ENCODE data around the gene ZRANB3.

Gene ZRANB3

DNA sequence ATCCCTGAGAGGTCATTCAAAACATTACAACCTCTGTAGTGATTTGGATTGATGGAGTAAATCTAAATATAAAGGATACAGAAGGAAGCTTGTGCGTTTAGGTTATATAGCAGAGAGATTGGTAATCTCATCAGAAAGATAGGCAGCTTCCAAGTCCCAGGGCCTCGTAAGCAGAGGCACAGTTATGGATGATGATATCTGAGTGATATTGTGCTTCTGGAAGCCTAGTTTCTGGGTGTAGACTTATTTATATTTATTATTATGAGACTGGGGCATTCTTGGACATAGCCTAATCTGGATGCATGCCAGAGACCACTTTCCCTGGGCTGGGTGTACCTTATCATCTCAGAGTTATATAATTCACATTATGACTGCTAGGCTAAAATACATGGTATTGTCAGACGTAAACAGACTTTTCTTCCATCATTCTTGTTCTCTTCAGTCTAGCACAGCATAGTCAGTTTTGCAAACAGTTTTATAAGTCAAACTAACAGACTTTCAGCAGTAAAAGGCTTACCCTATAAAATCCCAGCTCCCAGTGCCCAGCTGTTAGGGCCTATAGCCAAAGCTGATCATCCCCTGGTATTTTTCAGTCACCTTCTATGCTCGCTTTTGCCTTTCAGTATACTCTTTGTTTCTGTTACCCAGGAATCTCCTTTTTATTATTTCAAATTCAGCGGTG, 431.1 kb downstream of the ZRANB3 start:
- Histone ChIP-seq H3K4me1 (ENCODE audit: low read length) (no peaks in the 10 kb centered on the region), H4K20me1 (ENCODE audit: insufficient read depth, low read length) (no peaks in the 10 kb centered on the region), H3K36me3 (replicated peaks; ENCODE audit: low read depth, low read length) (peaks cover 23% of the 10 kb centered on the region), H3K4me3 (ENCODE audit: low read length) (no peak overlapping the region), H3K27me3 (ENCODE audit: low read depth, low read length) (no peaks in the 10 kb centered on the region), H2AFZ (ENCODE audit: low read depth, low read length) (no peak overlapping the region), H3K27ac (ENCODE audit: low read length) (no peak overlapping the region), H3K79me2 (ENCODE audit: low read length) (no peaks in the 10 kb centered on the region), H3K4me2 (ENCODE audit: low read length) (no peak overlapping the region), H3K9ac (ENCODE audit: low read length) (no peak overlapping the region), H3K9me3 (ENCODE audit: insufficient read depth, low read length) (no peaks in the 10 kb centered on the region; the same call in 1 of the 2 replicates)
- TF ChIP-seq EZH2phosphoT487 (IDR thresholded peaks at IDR 0.05; ENCODE audit: low read depth) = no peak
- TF ChIP-seq, protein P1, sequence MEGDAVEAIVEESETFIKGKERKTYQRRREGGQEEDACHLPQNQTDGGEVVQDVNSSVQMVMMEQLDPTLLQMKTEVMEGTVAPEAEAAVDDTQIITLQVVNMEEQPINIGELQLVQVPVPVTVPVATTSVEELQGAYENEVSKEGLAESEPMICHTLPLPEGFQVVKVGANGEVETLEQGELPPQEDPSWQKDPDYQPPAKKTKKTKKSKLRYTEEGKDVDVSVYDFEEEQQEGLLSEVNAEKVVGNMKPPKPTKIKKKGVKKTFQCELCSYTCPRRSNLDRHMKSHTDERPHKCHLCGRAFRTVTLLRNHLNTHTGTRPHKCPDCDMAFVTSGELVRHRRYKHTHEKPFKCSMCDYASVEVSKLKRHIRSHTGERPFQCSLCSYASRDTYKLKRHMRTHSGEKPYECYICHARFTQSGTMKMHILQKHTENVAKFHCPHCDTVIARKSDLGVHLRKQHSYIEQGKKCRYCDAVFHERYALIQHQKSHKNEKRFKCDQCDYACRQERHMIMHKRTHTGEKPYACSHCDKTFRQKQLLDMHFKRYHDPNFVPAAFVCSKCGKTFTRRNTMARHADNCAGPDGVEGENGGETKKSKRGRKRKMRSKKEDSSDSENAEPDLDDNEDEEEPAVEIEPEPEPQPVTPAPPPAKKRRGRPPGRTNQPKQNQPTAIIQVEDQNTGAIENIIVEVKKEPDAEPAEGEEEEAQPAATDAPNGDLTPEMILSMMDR (IDR thresholded peaks at IDR 0.05; ENCODE audit: low read depth, low read length) = no peak

DNA sequence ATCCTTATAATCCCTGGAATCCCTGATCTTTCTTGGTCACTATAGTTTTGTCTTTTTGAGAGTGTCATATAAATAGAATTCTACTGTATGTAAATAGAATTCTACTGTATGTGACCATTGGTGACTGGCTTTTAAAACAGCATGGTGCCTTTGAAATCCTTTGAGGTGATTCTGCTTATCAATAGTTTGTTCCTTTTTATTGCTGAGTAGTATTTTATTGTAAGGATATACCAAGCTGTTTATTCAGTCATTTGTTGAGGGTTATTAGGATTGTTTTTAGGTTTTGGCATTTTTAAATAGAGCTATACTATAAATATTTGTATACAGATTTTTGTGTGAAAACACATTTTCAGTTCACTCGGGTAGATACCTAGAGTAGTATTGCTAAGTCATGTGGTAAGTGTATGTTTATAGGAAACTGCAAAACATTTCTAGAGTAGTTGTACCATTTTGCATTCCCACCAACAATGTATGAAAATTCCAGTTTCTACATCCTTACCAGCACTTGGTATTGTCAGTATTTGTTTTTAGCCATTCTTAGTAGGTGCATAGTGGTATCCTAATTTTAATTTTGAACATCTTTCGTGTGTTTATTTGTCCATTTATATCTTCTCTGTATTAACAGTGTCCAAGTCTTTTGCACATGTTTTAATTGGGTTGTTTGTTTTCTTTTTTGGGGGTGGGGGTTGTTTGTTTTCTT, 433.3 kb downstream of the ZRANB3 start:
- no peaks in the 10 kb centered on the region for H3K9me3 ChIP-seq (ENCODE audit: insufficient read depth, low read length)
- no peaks in the 10 kb centered on the region for H4K20me1 ChIP-seq (ENCODE audit: insufficient read depth, low read length)
- no peak overlapping the region for H3K27ac ChIP-seq (ENCODE audit: low read length)
- no peaks in the 10 kb centered on the region for H3K79me2 ChIP-seq (ENCODE audit: low read length)
- no peaks in the 10 kb centered on the region for H3K27me3 ChIP-seq (ENCODE audit: low read depth, low read length)
- TF ChIP-seq, protein P1 (IDR thresholded peaks at IDR 0.05; ENCODE audit: low read depth, low read length) = no peak
- TF ChIP-seq EZH2phosphoT487 (IDR thresholded peaks at IDR 0.05; ENCODE audit: low read depth) = no peak
- no peak overlapping the region for H3K4me3 ChIP-seq (ENCODE audit: low read length)
- no peak overlapping the region for H2AFZ ChIP-seq (ENCODE audit: low read depth, low read length)
- no peak overlapping the region for H3K4me2 ChIP-seq (ENCODE audit: low read length)
- peaks cover 16% of the 10 kb centered on the region for H3K36me3 ChIP-seq (replicated peaks; ENCODE audit: low read depth, low read length)
- no peaks in the 10 kb centered on the region for H3K4me1 ChIP-seq (ENCODE audit: low read length)
- no peak overlapping the region for H3K9ac ChIP-seq (ENCODE audit: low read length)

GRCh38 chr2:135096665-135097446, 434.2 kb downstream of the ZRANB3 start:
- Histone ChIP-seq H2AFZ (ENCODE audit: low read depth, low read length) (no peak overlapping the region), H3K9ac (ENCODE audit: low read length) (no peak overlapping the region), H3K9me3 (ENCODE audit: insufficient read depth, low read length) (no peaks in the 10 kb centered on the region), H3K79me2 (ENCODE audit: low read length) (no peaks in the 10 kb centered on the region), H3K27me3 (ENCODE audit: low read depth, low read length) (no peaks in the 10 kb centered on the region), H3K4me1 (ENCODE audit: low read length) (no peaks in the 10 kb centered on the region), H3K27ac (ENCODE audit: low read length) (no peak overlapping the region), H3K4me2 (ENCODE audit: low read length) (no peak overlapping the region), H3K4me3 (ENCODE audit: low read length) (no peak overlapping the region), H3K36me3 (replicated peaks; ENCODE audit: low read depth, low read length) (peaks cover 11% of the 10 kb centered on the region), H4K20me1 (ENCODE audit: insufficient read depth, low read length) (no peaks in the 10 kb centered on the region)
- TF ChIP-seq EZH2phosphoT487 (IDR thresholded peaks at IDR 0.05; ENCODE audit: low read depth) = no peak
- TF ChIP-seq, protein P1 (IDR thresholded peaks at IDR 0.05; ENCODE audit: low read depth, low read length) = no peak

- peaks cover 11% of the 10 kb centered on the region for H3K36me3 ChIP-seq (replicated peaks; ENCODE audit: low read depth, low read length)
- H3K27me3 ChIP-seq (ENCODE audit: low read depth, low read length) = no peaks in the 10 kb centered on the region
- H3K4me3 ChIP-seq (ENCODE audit: low read length) = no peak overlapping the region
- no peaks in the 10 kb centered on the region for H4K20me1 ChIP-seq (ENCODE audit: insufficient read depth, low read length)
- no peaks in the 10 kb centered on the region for H3K9me3 ChIP-seq (ENCODE audit: insufficient read depth, low read length)
- no peak overlapping the region for H3K9ac ChIP-seq (ENCODE audit: low read length)
- H3K79me2 ChIP-seq (ENCODE audit: low read length) = no peaks in the 10 kb centered on the region
- H2AFZ ChIP-seq (ENCODE audit: low read depth, low read length) = no peak overlapping the region
- no peak for TF ChIP-seq EZH2phosphoT487 (IDR thresholded peaks at IDR 0.05; ENCODE audit: low read depth)
- TF ChIP-seq, protein P1 (IDR thresholded peaks at IDR 0.05; ENCODE audit: low read depth, low read length) = no peak
- no peaks in the 10 kb centered on the region for H3K4me1 ChIP-seq (ENCODE audit: low read length)
- no peak overlapping the region for H3K27ac ChIP-seq (ENCODE audit: low read length)
- no peak overlapping the region for H3K4me2 ChIP-seq (ENCODE audit: low read length)
Measured at GRCh38 chr2:135095591-135095990, 435.4 kb downstream of the ZRANB3 start.

All from OCI-LY3 (cell line).